HG03097 (cell line): ENCODE measurements around the gene IDH2.
"Not testable (repeated sequence)": the region's sequence is repeated elsewhere in the genome, so short reads cannot be mapped to it uniquely, and the experiment has no call there.

Experiments used
- ATAC-seq: cut with Tn5 transposase; IDR thresholded peaks from one replicate; pipeline ENCODE4 v1.9.1; 2021; ENCODE audit not compliant: unreplicated experiment, low FRiP score

The IDH2 gene

DNA sequence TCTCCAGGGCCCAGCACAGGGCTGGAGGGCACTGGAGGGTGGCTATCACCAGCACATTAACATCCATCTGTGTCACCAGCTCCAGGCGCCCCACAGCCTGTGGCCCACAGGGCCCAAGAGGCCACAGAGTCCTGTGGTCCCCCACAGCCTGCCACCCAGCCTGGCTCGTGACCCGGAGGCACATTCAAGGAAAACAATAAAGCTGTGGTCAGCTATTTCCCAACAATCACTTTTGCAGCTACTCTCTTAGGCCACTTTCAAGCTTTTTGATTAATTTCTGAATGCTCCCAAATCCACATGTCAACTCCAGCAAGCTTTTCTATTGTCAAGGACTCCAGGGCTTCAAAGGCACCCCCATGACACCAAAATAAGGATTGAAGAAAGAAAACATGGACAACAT lies 16.7 kb downstream of the IDH2 start:
- ATAC-seq: no peak

DNA sequence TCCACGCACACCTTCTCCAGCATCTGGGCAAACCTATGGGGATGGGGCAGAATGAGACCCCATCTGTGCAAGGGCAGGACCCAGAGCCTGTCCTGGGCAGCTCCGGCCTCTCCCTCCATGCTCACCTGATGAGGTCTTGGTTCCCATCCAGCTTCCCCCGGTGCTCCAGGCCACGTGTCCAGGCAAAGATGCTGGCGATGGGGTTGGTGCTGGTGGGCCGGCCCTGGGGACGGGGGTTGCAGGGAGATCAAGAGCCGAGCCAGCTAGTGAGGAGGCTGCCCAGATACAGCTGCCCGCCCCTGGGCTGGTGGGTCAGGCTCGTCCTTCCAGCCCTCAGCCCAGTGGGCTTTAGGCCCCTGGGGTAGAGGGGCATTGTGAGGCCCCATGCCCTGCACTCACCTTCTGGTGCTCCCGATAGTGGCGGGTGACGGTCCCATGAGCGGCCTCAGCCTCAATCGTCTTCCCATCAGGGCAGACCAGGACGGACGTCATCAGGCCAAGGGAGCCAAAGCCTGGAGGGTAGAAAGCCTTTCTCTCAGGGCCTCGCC lies 17.3 kb downstream of the IDH2 start:
- ATAC-seq: no peak

DNA sequence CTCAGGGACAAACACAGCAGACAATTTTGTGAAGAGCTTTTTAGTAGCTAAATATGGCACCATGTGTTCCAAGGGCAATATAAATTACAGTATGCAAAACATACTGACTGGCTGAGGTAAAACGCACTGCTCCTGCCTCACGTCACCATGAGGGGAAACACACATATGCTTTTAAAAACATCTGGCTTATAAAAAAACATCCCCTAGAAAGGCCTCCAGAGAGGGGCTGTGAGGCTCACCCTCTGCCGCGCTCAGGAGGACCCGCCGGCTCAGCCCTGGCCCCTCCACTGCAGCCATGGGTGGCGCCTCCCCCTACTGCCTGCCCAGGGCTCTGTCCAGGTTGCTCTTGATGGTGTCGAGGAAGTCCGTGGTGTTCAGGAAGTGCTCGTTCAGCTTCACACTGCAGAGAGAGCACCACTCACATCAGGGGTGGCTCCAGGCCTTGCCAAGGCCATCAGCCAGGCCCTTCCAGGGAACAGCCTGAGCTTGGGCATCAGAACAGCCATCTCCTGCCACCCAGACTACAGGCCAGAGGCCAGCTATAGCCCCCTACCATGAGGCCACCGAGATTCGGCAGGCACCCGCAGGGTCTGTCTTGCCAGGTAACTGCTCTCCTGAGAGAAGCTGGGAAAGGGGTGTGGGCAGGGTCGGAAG lies 18.2 kb downstream of the IDH2 start:
- ATAC-seq: no peak

DNA sequence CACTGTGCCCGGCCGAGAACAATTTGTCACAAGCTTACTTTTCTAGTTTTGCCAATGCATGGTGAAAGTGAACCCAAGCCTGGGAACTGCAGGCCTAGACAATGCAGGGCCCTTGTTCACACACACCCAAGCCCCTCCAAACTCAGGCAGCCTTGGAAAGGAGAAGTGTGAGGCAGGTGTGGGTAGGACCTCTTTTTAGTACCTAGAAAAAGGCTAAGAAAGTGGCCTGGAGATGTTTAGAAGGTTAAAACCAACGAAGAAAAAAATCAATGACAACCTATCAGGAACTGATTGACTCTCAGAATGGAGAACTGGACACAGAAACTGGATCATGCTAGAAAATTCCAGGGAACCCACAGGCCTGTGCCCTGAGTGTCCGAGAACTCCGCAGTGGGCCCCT lies 18.8 kb downstream of the IDH2 start:
- no peak for ATAC-seq

DNA sequence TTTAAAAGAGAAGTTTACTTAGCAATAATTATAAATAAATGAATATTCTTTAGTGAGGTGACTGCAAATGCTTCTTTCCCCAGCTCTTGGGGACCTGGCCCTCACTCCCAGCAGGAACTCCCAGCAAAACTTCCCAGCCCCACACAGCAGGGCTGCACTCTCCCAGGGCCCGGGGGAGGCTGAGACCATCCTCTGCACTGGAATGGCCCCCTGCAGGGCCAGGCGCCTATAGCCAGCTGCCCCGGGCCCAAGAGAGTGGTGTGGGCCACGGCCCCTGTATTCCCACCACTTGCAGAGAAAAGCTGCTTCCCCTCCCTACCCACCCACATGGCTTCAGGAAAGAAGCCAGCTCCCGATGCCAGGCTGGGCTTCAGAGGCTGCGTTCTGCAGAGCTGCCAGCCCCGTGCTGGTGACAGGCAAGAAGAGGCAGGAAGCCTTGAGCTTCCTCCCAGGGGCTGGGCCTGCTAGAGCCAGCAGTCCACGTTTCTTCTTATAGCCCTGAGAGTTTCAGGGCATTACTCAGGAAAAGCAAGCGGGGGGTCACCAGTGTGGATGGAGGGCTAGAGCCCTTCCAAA lies 20.0 kb downstream of the IDH2 start:
- no peak for ATAC-seq

DNA sequence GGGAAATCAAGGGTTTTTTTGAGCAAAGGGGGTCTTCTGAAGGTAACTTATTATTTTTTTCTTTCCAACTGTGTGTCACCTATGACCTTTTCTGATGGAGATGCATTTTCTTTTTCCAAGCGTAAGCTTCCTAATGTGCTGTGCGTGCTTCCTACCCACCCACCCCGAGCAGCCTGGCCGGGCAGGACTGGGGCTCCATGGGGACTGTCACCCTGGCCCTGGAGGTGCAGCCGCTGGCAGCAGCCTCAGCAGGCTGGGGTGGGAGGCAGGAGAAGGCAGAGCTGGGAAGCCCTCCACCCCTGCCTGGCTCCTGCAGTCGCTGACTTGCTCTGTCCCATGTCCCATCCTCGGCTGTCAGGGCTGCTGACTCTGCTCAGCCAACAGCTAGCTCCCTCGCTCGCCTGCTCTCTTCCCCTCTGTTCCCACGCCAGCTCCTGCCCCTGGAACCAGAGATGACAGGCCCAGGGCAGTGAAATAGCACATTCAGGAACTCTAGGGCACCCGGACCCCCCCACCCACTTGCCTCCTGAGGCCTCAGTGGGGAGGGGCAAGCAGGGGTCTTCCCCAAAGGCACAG lies 21.4 kb downstream of the IDH2 start:
- no peak for ATAC-seq

DNA sequence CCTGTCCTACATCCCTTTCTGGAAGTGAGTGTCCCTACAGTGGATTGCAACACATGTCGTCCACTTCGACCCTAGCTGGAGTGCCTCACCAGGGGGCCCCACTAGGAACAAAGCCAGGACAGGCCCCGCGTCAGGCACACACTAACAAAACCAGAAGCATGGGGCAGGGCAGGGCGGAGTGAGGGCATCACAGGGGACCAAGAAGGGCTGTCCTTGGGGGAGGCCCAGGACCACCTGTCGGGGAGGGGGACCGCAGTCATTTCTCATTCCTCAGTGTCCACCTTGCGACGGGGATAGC lies 21.9 kb downstream of the IDH2 start:
- ATAC-seq: no peak

DNA sequence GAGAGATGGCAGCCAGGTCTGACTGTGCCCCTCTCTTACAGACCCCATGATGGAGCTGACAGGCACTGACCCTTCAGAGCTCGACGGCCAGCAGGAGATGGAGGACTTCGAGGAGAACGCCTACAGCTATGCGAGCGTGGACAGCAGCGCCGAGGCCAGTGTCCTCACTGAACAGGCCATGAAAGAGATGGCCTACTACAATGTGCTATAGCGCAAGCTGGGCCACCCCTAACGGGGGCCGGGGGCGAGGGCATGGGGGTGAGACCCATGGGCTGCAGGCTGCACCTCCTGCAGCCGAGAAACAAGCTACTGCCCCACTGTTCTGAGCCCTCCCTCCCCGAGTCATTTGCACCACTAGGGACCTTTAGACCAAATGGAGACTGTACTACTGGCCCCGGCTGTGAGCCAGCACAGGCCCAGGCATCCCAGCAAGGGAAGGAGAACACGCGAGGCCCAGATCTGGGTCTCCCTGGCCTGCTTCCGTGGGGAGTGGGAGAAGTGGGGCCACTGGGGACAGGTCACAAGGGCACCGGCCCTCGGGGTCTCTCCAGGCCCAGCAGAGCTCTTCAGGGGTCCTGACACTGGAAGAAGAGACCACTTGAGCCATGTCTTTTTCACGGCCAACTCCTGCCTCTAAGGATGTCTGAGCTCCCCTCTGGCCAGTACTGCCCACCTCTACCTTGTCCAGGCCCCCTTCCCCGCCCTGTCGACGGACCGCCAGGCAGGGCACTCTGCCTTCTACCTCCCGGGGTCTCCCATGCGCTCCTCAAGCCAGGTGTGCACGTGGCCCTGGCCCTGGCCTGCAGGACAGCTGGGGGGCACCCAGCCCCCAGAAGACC lies 22.4 kb downstream of the IDH2 start:
- no peak for ATAC-seq

DNA sequence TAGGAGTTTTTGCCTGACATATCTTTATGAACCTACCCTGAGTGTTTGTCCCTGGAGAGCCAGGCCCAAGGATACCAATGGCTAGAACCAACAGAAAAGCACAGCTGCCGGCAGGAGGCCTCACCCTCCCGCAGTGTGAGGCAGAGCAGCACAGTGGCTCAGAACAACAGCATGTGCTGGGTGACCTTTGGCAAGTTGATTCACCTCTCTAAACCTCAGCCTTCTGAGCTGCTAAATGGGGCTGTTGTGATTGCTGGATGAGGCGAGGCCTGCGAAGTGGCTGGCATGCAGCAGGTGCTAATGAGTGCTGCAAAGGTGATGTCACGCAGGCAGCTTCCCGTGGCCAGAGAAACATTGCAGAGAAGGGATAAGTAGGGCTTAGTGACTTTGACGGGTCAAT lies 23.3 kb downstream of the IDH2 start:
- no peak for ATAC-seq

DNA sequence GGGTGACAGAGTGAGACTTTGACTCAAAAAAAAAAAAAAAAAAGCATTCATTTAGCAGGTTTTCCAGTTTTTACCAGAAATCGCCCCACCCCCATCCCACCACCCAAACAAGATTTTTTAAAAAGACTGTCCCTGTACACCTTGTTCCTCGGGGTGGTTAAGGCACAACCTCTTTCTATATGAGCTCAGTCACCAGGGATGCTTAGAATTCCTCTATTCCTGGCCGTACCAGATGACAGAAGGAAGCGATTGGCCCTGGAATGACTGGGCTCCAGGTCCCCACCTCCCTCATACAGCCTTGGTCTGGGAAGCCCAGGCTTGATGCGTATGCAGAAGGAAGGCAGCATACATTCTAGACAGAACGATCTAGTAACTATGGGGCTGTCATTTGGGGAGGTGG lies 25.6 kb downstream of the IDH2 start:
- ATAC-seq: no peak

DNA sequence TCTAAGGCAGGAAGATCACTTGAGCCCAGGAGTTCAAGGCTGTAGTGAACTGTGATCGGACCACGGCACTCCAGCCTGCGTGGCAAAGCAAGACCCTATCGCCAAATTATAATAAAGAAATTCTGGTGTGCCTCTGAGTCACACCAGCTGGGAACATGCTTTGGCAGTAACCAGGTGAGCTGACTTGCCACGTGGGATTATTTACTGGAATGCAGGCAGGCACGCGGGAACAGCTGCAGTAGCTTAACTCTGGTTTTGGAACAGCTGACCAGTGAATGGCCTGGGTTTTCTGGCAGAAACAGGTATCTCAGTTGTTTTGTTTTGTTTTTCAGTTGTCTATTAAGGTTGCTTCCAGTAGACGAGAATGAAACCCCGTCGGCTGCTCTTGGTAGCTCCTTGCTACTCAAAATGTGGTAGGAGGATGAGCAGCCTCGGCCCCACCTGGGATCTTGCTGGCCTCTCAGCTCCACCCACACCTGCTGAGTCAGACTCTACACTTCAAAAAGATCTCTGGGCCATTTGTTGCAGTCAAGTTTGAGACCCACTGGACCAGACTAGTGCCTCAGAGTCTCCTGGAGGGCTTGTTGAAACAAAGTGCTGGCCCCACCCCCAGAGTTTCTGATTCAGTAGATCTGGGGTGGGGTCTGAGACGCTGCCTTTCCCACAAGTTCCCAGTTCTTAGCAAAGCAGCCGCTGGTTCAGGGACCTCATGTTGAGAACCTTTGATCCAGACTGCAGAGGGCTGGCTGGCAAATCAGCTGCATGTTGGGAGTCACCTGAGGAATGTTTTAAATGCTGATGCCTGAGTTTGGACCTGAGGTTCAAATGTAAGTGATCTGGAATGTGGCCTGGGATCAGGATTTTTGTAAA lies 26.6 kb downstream of the IDH2 start:
- ATAC-seq: no peak

DNA sequence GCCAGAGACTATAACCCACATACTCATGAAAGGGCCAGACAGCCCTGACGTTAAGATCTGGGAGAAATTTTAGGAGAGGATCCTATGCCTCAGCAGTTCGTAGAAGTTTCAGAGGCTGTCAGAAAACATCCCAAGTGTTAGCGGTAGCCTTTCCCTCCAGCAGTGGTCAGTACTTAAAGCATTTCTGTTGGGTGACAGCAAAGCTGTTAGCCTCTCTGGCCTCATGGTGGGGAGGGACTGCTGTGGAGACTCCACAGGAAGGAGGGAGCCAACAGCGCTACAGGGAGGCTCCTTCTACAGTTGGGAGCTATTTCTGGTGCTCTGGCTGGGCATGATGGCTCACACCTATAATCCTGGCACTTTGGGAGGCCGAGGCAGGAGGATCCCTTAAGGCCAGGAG lies 27.4 kb downstream of the IDH2 start:
- no peak for ATAC-seq

DNA sequence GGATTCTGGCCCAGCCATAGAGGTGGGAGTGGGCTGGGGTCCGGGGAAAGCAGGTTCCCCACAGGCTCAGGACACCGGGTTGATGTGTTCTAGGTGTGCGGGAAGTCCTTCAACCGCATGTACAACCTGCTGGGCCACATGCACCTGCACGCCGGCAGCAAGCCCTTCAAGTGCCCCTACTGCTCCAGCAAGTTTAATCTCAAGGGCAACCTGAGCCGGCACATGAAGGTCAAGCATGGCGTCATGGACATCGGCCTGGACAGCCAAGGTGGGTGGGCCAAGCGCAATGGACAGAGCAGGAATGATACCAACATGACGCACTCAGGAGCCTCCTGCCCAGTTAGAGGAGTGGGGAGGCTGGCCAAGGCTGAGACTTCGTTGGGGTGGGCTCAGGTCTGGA lies 28.2 kb downstream of the IDH2 start:
- ATAC-seq: no peak

DNA sequence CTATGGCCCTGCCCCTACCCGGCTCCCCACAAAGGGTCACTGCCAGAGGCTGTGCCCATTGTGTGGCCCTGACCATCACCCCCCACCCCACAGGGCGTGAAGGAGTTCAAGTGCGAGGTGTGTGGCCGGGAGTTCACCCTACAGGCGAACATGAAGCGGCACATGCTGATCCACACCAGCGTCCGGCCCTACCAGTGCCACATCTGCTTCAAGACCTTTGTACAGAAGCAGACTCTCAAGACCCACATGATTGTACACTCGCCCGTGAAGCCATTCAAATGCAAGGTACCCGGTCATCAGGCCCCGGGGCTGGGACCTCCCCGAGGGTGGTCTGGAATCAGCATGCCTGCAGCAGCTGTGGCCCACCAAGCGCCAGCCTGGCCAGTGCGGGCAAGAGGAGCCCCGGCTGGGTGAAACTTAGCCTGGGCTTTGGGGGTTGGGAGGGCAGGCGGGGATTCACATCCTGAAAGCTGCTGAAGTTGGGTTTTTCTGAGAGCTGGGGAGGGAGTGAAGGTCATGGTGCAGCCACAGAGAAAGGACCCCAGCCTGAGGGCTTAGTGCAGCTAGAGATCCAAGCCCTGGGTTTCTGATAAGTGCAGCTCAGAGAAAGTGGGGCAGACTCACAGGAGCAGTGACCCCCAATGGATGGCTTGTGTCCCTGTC lies 29.2 kb downstream of the IDH2 start:
- ATAC-seq: no peak

DNA sequence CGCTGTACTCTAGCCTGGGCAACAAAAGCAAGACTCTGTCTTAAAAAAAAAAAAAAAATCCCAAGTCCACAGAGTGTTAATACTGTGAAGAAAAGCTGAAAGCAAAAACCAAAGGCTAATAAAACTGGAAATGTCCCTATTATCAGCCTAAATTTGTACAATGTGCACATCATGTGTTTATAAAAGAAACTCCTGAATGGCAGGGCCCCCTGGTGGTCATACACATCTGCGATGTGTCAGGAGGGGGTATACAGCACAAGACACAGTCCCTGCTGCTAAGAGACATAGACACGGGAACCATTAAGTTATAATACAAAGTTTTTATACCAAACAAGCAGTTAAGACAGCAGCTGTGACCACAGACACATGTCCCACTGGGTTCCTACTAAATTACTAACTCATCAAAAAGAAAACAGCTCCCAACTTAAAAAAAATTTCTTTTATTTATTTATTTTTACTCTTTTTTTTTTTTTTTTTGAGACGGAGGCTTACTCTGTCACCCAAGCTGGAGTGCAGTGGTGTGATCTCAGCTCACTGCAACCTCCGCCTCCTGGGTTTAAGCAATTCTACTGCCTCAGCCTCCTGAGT lies 31.0 kb downstream of the IDH2 start:
- peak; percentile 53 for ATAC-seq

DNA sequence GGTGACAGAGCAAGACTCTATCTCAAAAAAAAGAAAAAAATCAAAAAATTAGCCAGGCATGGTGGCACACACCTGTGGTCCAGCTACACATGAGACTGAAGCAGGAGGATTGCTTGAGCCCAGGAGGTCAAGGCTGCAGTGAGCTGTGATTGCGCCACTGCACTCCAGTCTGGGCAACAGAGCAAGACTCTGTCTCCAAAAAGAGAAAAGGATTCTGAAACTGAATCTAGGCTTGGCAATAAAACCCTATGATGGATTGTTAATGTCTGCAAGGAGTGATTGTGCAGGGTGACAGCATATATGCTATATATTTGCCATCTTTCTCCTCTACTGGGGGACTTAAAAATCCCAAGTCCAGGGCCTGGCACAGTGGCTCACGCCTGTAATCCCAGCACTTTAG lies 31.6 kb downstream of the IDH2 start:
- not testable (repeated sequence) for ATAC-seq

DNA sequence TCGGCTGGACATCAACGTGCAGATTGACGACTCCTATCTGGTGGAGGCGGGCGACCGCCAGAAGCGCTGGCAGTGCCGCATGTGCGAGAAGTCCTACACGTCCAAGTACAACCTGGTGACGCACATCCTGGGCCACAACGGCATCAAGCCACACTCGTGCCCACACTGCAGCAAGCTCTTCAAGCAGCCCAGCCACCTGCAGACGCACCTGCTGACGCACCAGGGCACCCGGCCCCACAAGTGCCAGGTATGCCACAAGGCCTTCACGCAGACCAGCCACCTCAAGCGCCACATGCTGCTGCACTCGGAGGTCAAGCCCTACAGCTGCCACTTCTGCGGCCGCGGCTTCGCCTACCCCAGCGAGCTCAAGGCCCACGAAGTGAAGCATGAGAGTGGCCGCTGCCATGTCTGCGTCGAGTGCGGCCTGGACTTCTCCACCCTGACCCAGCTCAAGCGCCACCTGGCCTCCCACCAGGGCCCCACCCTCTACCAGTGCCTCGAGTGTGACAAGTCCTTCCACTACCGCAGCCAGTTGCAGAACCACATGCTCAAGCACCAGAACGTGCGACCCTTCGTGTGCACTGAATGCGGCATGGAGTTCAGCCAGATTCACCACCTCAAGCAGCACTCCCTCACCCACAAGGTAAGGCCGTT lies 34.2 kb downstream of the IDH2 start:
- no peak for ATAC-seq

DNA sequence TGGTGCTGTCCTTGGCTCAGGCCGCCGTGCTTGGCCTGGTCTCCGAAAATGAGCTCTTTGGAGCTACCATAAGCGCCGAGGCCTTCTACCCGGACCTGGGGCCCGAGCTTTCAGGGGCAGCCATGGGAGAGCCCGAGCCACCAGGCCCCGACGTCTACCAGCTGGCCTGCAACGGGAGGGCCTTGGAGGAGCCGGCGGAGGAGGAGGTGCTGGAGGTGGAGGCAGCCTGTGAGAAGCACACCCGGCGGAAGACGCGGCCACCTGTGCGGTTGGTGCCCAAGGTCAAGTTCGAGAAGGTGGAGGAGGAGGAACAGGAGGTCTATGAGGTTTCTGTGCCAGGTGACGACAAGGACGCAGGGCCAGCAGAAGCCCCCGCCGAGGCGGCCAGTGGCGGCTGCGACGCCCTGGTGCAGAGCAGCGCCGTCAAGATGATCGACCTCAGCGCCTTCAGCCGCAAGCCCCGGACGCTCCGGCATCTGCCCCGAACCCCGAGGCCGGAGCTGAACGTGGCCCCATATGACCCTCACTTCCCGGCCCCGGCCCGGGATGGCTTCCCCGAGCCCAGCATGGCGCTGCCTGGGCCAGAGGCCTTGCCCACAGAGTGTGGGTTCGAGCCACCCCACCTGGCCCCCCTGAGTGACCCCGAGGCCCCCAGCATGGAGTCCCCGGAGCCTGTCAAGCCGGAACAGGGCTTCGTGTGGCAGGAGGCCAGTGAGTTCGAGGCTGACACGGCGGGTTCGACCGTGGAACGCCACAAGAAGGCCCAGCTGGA lies 34.9 kb downstream of the IDH2 start:
- no peak for ATAC-seq

DNA sequence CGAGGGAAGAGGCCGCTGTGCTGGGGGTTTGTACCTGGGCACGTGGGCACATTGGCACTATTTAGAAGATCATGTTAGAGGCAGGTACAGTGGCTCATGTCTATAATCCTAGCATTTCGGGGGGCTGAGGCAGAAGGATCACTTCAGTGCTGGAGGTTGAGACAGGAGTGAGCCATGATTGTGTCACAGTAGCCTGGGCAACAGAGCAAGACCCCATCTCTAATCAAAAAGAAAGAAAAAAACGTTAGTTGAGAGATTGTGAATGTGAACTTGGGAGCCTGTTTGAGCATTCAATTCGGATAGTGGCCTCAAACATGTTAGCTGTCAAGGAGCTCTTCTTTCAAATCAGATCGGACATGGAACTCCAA lies 36.6 kb downstream of the IDH2 start:
- no peak for ATAC-seq
